OCI-LY1 (cell line): ENCODE results near the gene LIG3.
"Not testable (repeated sequence)": the region's sequence is repeated elsewhere in the genome, so short reads cannot be mapped to it uniquely, and the experiment has no call there.

ENCODE experiments used
- CTCF ChIP-seq: fragments of 200-600 bp; sonication (generic), shearing (Covaris generic); IDR thresholded peaks from 2 replicates; pipeline ENCODE4 v1.5.1; 2017; ENCODE audit warnings: mild to moderate bottlenecking, antibody characterized with exemption, low read length, moderate library complexity, mixed read lengths
- EZH2 ChIP-seq: fragments of 200-600 bp; sonication (generic), shearing (Covaris generic); IDR thresholded peaks from 2 replicates; pipeline ENCODE4 v1.8.0; 2017; ENCODE audit warnings: borderline replicate concordance, mixed run types, mild to moderate bottlenecking, antibody characterized with exemption, low read length, moderate library complexity, mixed read lengths

GRCh38 chr17:35000965-35001364 is 20.7 kb downstream of the LIG3 start:
- TF ChIP-seq CTCF, EZH2: not testable (repeated sequence)
